Endothelial cell of umbilical vein (primary cell): ENCODE measurements around the gene RAPGEF4. TPM values are rescaled to one million over a fixed set of nuclear protein-coding genes. Genes with fewer than 3 reads are reported as not detected.

Source experiments
- BruUV-seq: library from RNA; stranded (reverse); fragments of 400-500 nt; replicated peaks from 2 replicates; lab custom pipeline; 2021; lab: Mats Ljungman, UMichigan
- CTCF ChIA-PET: fragments of 300-600, 350-600 bp; sonication (Branson Sonifier 250); formaldehyde crosslinking; loops from one replicate; lab custom pipeline; 2021; ENCODE audit warnings: antibody characterized with exemption, inconsistent platforms; lab: Charles Lee
- POLR2A ChIA-PET: fragments of 300-600, 350-600 bp; sonication (Branson Sonifier 250); formaldehyde crosslinking; loops from one replicate; lab custom pipeline; 2021; ENCODE audit warnings: antibody characterized with exemption, inconsistent platforms; lab: Charles Lee
- DNase-seq: peaks from one replicate; pipeline ENCODE4 v3.0.0-alpha.2; 2011; ENCODE audit warnings: low read depth, low spot score
- FAIRE-seq: peaks from 2 replicates; lab custom pipeline; 2011; peaks lifted over from hg19 to GRCh38; lab: Jason Lieb, UNC
- H2AFZ ChIP-seq: 2 replicates; pipeline ENCODE4 v1.6.0; 2012; ENCODE audit warnings: low read depth, low read length, control low read depth, inconsistent platforms
- H3K27ac ChIP-seq: 2 replicates; pipeline ENCODE4 v1.5.1; 2011; ENCODE audit warnings: low read depth, mild to moderate bottlenecking, control low read depth, low read length, moderate library complexity; ENCODE audit not compliant: insufficient read depth
- H3K27me3 ChIP-seq, 2 experiments: 2 replicates each; pipeline versions ENCODE4 v1.6.0 to v1.6.1; 2011; ENCODE audit warnings: low read length in 2 of 2, mixed read lengths in 1 of 2; ENCODE audit not compliant: control insufficient read depth in 2 of 2, insufficient read depth in 2 of 2
- H3K36me3 ChIP-seq, 2 experiments: 2 replicates in 1 of 2; 3 replicates in 1 of 2; pipeline ENCODE4 v1.5.1; 2011; ENCODE audit warnings: low read length in 2 of 2, mild to moderate bottlenecking in 1 of 2, moderate library complexity in 1 of 2; ENCODE audit not compliant: control insufficient read depth in 2 of 2, insufficient read depth in 2 of 2; ENCODE audit errors: extremely low read depth in 1 of 2
- H3K4me1 ChIP-seq: 3 replicates; pipeline ENCODE4 v1.5.1; 2011; ENCODE audit warnings: mild to moderate bottlenecking, low read length; ENCODE audit not compliant: control insufficient read depth, insufficient read depth; ENCODE audit errors: extremely low read depth
- H3K4me2 ChIP-seq: 2 replicates; pipeline ENCODE4 v1.6.1; 2011; ENCODE audit warnings: low read length, control low read depth, mixed read lengths; ENCODE audit not compliant: insufficient read depth
- H3K4me3 ChIP-seq, 3 experiments: fragments of 200-600 bp in 1 of 3; sonication (generic), shearing (Covaris generic) in 1 of 3; replicated peaks in 1 of 3; 2 replicates each; pipeline ENCODE4 v1.5.1; 2011 to 2016; ENCODE audit warnings: control low read depth in 3 of 3, low read length in 3 of 3, mild to moderate bottlenecking in 2 of 3, inconsistent platforms in 1 of 3, low read depth in 1 of 3, moderate library complexity in 1 of 3; ENCODE audit not compliant: insufficient read depth in 1 of 3
- H3K79me2 ChIP-seq: 2 replicates; pipeline ENCODE4 v1.6.0; 2012; ENCODE audit warnings: low read length, inconsistent platforms; ENCODE audit not compliant: control insufficient read depth, insufficient read depth
- H3K9ac ChIP-seq: replicated peaks from 2 replicates; pipeline ENCODE3; 2011; ENCODE audit warnings: low read length, control low read depth; ENCODE audit not compliant: insufficient read depth; ENCODE audit errors: extremely low read depth
- H3K9me1 ChIP-seq: replicated peaks from 3 replicates; pipeline ENCODE4 v1.6.0; 2011; ENCODE audit warnings: mild to moderate bottlenecking, low read length; ENCODE audit not compliant: control insufficient read depth, insufficient read depth; ENCODE audit errors: extremely low read depth
- H3K9me3 ChIP-seq: replicated peaks from 2 replicates; pipeline ENCODE4 v1.5.1; 2012; ENCODE audit warnings: low read length, inconsistent platforms; ENCODE audit not compliant: control insufficient read depth, insufficient read depth
- H4K20me1 ChIP-seq: replicated peaks from 2 replicates; pipeline ENCODE3; 2011; ENCODE audit warnings: mild to moderate bottlenecking, low read length; ENCODE audit not compliant: control insufficient read depth, insufficient read depth; ENCODE audit errors: extremely low read depth
- CTCF ChIP-seq, 2 donors: IDR thresholded peaks; 1 replicate in 1 of 2; 2 replicates in 1 of 2; pipeline ENCODE4 v1.5.1; 2011; ENCODE audit warnings: low read length in 2 of 2, mild to moderate bottlenecking in 2 of 2, moderate library complexity in 2 of 2, control low read depth in 1 of 2, inconsistent platforms in 1 of 2, low read depth in 1 of 2; ENCODE audit not compliant: insufficient read depth in 1 of 2; ENCODE audit errors: extremely low read depth in 1 of 2
- EZH2 ChIP-seq: IDR thresholded peaks from 2 replicates; pipeline ENCODE4 v1.6.1; 2012; ENCODE audit warnings: borderline replicate concordance, low read depth, mild to moderate bottlenecking, moderate library complexity, low read length, inconsistent platforms; ENCODE audit not compliant: severe bottlenecking
- FOS ChIP-seq: IDR thresholded peaks from 2 replicates; pipeline ENCODE4 v1.6.1; 2011; ENCODE audit warnings: mild to moderate bottlenecking, low read length, moderate library complexity, borderline replicate concordance; ENCODE audit not compliant: insufficient read depth
- GATA2 ChIP-seq: IDR thresholded peaks from 2 replicates; pipeline ENCODE4 v1.7.0; 2011; ENCODE audit warnings: low read depth, mild to moderate bottlenecking, moderate library complexity, mixed read lengths, low read length; ENCODE audit not compliant: insufficient read length, insufficient read depth
- JUN ChIP-seq: IDR thresholded peaks from 2 replicates; pipeline ENCODE4 v1.6.1; 2011; ENCODE audit warnings: borderline replicate concordance, low read depth; ENCODE audit not compliant: insufficient read length, insufficient read depth
- MAX ChIP-seq: IDR thresholded peaks from 2 replicates; pipeline ENCODE4 v1.6.1; 2011; ENCODE audit not compliant: insufficient read depth, insufficient read length
- MYC ChIP-seq: IDR thresholded peaks from one replicate; pipeline ENCODE4 v1.6.1; 2011; ENCODE audit warnings: mild to moderate bottlenecking, low read depth, low read length
- POLR2A ChIP-seq: IDR thresholded peaks from 2 replicates; pipeline ENCODE4 v1.6.1; 2012; ENCODE audit warnings: low read depth, mild to moderate bottlenecking, control low read depth, low read length
- dilution Hi-C: fragments of 300-500 bp; cut with MboI; formaldehyde crosslinking; loops from one replicate; pipeline ENCODE4 v1.15.0; 2019; ENCODE audit warnings: low sequenced_read_pairs; ENCODE audit not compliant: extremely low pct_ligation_motif_present
- intact Hi-C: fragments of 100-400 bp; cut with micrococcal nuclease; formaldehyde crosslinking; loops from one replicate; pipeline ENCODE4 v1.10.0; 2022
- polyA plus RNA-seq, 4 experiments: library from polyadenylated mRNA; depleted of rRNA in 3 of 4; stranded (reverse) in 3 of 4; unstranded in 1 of 4; fragments of >200 nt; gene quantifications; 2 replicates each; pipeline versions ENCODE4 v1.2.1 to v1.2.3, GENCODE V29; 2011 to 2012; ENCODE audit warnings: missing spikeins in 1 of 4
- total RNA-seq: library from RNA; stranded (reverse); gene quantifications from 2 replicates; pipeline ENCODE4 v1.2.3, GENCODE V29; 2021

The RAPGEF4 gene
- total and polyA plus RNA-seq, 2 donors (not counting 3 experiments of a cell fraction or from before 2014, with no cell fraction given): 7.2 to 9.2 TPM

- Histone ChIP-seq H4K20me1 (no peaks in the 10 kb centered on the region), H3K27me3 (no peaks in the 10 kb centered on the region), H3K27ac (no peak overlapping the region), H3K9me3 (no peaks in the 10 kb centered on the region), H3K4me2 (no peak overlapping the region), H3K4me1 (peaks cover 38% of the 10 kb centered on the region), H3K9me1 (no peaks in the 10 kb centered on the region), H3K4me3 (no peak overlapping the region), H3K79me2 (no peaks in the 10 kb centered on the region), H2AFZ (no peak overlapping the region), H3K36me3 (peaks cover 0 to 3% of the 10 kb centered on the region in 2 experiments), H3K9ac (no peak overlapping the region)
- no TSS peak for BruUV-seq
- POLR2A ChIA-PET: no interaction called here
- CTCF ChIA-PET: interaction anchor here (0.5 to 4.8 kb wide), 18 partner anchors 9 to 1096 kb away, joined by 3 to 30 read pairs (median 4); no protein-coding TSS in a partner anchor
- peak; percentile 54 for DNase-seq
- peak; percentile 89 for FAIRE-seq
- TF ChIP-seq FOS (no peak), POLR2A (no peak), CTCF (IDR thresholded peaks at IDR 0.05; ENCODE audit: extremely low read depth in 1 of 2, insufficient read depth in 1 of 2, low read depth in 1 of 2, low read length in 2 of 2) (peak; percentile 74 to 80), JUN (no peak), MYC (no peak), EZH2 (no peak), MAX (no peak), GATA2 (no peak)
- intact Hi-C loops: loop anchor here (1.0 kb wide), 1 partner anchor 50 kb away; no protein-coding TSS in a partner anchor
- dilution Hi-C loops: no loop called here
These were observed 236.5 kb downstream of the RAPGEF4 start for GRCh38 chr2:172972005-172972619.
